Measurements from ENCODE around the gene CRX.

DNA sequence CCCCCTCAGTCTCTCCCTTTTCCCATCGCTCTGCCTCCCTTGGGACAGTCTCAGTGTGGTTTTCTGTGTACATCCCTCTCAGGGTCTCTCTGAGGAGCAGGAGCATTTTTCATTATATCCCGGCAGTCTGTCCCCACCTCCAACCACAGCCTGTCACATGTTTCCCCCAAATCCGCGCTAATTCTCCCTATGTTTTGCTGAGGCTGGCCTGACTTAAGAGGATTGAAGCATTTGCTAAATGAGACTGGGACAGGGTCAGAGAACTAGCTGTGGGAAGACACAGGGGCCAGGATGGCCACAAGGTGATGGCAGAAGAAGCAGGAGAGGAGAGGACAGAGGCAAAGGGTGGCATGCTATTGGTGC is 22.9 kb upstream of the CRX start:
- no peak for TF ChIP-seq POLR2A (IDR thresholded peaks at IDR 0.05)
- TF ChIP-seq, protein P1, sequence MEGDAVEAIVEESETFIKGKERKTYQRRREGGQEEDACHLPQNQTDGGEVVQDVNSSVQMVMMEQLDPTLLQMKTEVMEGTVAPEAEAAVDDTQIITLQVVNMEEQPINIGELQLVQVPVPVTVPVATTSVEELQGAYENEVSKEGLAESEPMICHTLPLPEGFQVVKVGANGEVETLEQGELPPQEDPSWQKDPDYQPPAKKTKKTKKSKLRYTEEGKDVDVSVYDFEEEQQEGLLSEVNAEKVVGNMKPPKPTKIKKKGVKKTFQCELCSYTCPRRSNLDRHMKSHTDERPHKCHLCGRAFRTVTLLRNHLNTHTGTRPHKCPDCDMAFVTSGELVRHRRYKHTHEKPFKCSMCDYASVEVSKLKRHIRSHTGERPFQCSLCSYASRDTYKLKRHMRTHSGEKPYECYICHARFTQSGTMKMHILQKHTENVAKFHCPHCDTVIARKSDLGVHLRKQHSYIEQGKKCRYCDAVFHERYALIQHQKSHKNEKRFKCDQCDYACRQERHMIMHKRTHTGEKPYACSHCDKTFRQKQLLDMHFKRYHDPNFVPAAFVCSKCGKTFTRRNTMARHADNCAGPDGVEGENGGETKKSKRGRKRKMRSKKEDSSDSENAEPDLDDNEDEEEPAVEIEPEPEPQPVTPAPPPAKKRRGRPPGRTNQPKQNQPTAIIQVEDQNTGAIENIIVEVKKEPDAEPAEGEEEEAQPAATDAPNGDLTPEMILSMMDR (IDR thresholded peaks at IDR 0.05) = no peak
